KOPT-K1 (cell line): ENCODE measurements around the gene OR7A5.
"Not testable (repeated sequence)": the region's sequence is repeated elsewhere in the genome, so short reads cannot be mapped to it uniquely, and the experiment has no call there.

ENCODE experiments used
- H3K27ac ChIP-seq: fragments of 200-600 bp; sonication (generic); 2 replicates; pipeline ENCODE4 v1.5.1; 2016; ENCODE audit warnings: antibody characterized with exemption, mild to moderate bottlenecking, low read depth, low read length; ENCODE audit not compliant: poor library complexity, severe bottlenecking
- H3K36me3 ChIP-seq: fragments of 200-600 bp; sonication (generic); 2 replicates; pipeline ENCODE4 v1.5.1; 2017; ENCODE audit warnings: antibody characterized with exemption, mild to moderate bottlenecking, low read length, moderate library complexity; ENCODE audit not compliant: insufficient read depth
- H3K9me3 ChIP-seq: fragments of 200-600 bp; sonication (generic); 2 replicates; pipeline ENCODE4 v1.5.1; 2017; ENCODE audit warnings: antibody characterized with exemption, low read length, mild to moderate bottlenecking; ENCODE audit not compliant: insufficient read depth, poor library complexity, severe bottlenecking

Gene OR7A5

GRCh38 chr19:14777645-14778044 is 57.3 kb downstream of the OR7A5 start:
- not testable (repeated sequence) for H3K9me3 ChIP-seq, H3K27ac ChIP-seq, H3K36me3 ChIP-seq
